Activated B cell treated with CpG ODN at 0.5 μM for 24 hours (primary cell): ENCODE results near the gene KCTD19. TPM values are rescaled to one million over a fixed set of nuclear protein-coding genes. Genes with fewer than 3 reads are reported as not detected.
"Not testable (repeated sequence)": the region's sequence is repeated elsewhere in the genome, so short reads cannot be mapped to it uniquely, and the experiment has no call there.

ENCODE experiments used
- ATAC-seq: fragments of 200-7000 bp; cut with Tn5 transposase; one replicate; pipeline ENCODE4 v1.10.0; 2021; ENCODE audit warnings: low read depth, mild to moderate bottlenecking, moderate library complexity
- CTCF ChIA-PET: fragments of 350-600 bp; sonication (Branson Sonifier 250); formaldehyde crosslinking; loops from one replicate; lab custom pipeline; 2021; ENCODE audit warnings: antibody characterized with exemption; lab: Charles Lee
- POLR2A ChIA-PET: fragments of 350-600 bp; sonication (Branson Sonifier 250); formaldehyde crosslinking; loops from one replicate; lab custom pipeline; 2021; ENCODE audit warnings: antibody characterized with exemption; lab: Charles Lee
- DNase-seq: peaks from one replicate; pipeline ENCODE4 v3.0.0; 2022
- H3K27ac Mint-ChIP-seq: one replicate; pipeline ENCODE4 v1.8.0; 2020; ENCODE audit warnings: mixed read lengths
- H3K27me3 Mint-ChIP-seq: one replicate; pipeline ENCODE4 v1.8.0; 2021; ENCODE audit warnings: mixed read lengths
- H3K36me3 Mint-ChIP-seq: one replicate; pipeline ENCODE4 v1.8.0; 2021; ENCODE audit warnings: low read depth, mixed read lengths
- H3K4me1 Mint-ChIP-seq: one replicate; pipeline ENCODE4 v1.8.0; 2021; ENCODE audit warnings: mixed read lengths
- H3K4me3 Mint-ChIP-seq: one replicate; pipeline ENCODE4 v1.8.0; 2020; ENCODE audit warnings: mild to moderate bottlenecking, mixed read lengths
- H3K9me3 Mint-ChIP-seq: one replicate; pipeline ENCODE4 v1.8.0; 2020; ENCODE audit warnings: mixed read lengths
- CTCF ChIP-seq: fragments of 200-600 bp; IDR thresholded peaks from one replicate; pipeline ENCODE4 v1.8.0; 2022; ENCODE audit warnings: antibody characterized with exemption, mild to moderate bottlenecking
- intact Hi-C: fragments of 100-400 bp; cut with micrococcal nuclease; formaldehyde crosslinking; loops from one replicate; pipeline ENCODE4 v1.15.1; 2024
- total RNA-seq: library from RNA; stranded (reverse); gene quantifications from 2 replicates; pipeline ENCODE4 v1.2.3, GENCODE V29; 2022

The KCTD19 gene
- total RNA-seq, 1 donor from 2014 or later, result not detected

GRCh38 chr16:67361038-67361437, 34.5 kb upstream of the KCTD19 start:
- Mint-ChIP-seq H3K9me3 (no peaks in the 10 kb centered on the region), H3K4me1 (peaks cover 17% of the 10 kb centered on the region), H3K36me3 (no peaks in the 10 kb centered on the region), H3K4me3 (no peak overlapping the region), H3K27me3 (peaks cover 2% of the 10 kb centered on the region), H3K27ac (no peak overlapping the region)
- no peak for DNase-seq
- TF ChIP-seq CTCF, result no peak
- intact Hi-C loops, result no loop called here
- no peak for ATAC-seq
- ChIA-PET CTCF (no interaction called here), POLR2A (no interaction called here)

- CTCF ChIA-PET, DNase-seq, ATAC-seq, H3K36me3 Mint-ChIP-seq, intact Hi-C loops, H3K9me3 Mint-ChIP-seq, POLR2A ChIA-PET, H3K4me1 Mint-ChIP-seq, H3K4me3 Mint-ChIP-seq, H3K27me3 Mint-ChIP-seq, H3K27ac Mint-ChIP-seq: not testable (repeated sequence)
These were observed 33.2 kb upstream of the KCTD19 start for GRCh38 chr16:67359540-67360269.

GRCh38 chr16:67357561-67357960, 31.0 kb upstream of the KCTD19 start:
- H3K27ac Mint-ChIP-seq, result no peak overlapping the region
- H3K9me3 Mint-ChIP-seq, result no peaks in the 10 kb centered on the region
- H3K27me3 Mint-ChIP-seq, result peaks cover 2% of the 10 kb centered on the region
- DNase-seq (no peak), ATAC-seq (no peak)
- H3K36me3 Mint-ChIP-seq, result no peaks in the 10 kb centered on the region
- H3K4me3 Mint-ChIP-seq, result no peak overlapping the region
- TF ChIP-seq CTCF, result no peak
- no peaks in the 10 kb centered on the region for H3K4me1 Mint-ChIP-seq
- ChIA-PET POLR2A (interaction anchor here (0.5 kb wide), 1 partner anchor 139 kb away, joined by 3 read pairs; no protein-coding TSS in a partner anchor), CTCF (no interaction called here)
- intact Hi-C loops, result no loop called here

GRCh38 chr16:67356396-67356795, 29.9 kb upstream of the KCTD19 start:
- DNase-seq (no peak), ATAC-seq (no peak)
- H3K4me1 Mint-ChIP-seq, result no peaks in the 10 kb centered on the region
- H3K36me3 Mint-ChIP-seq, result no peaks in the 10 kb centered on the region
- ChIA-PET POLR2A (no interaction called here), CTCF (no interaction called here)
- no peaks in the 10 kb centered on the region for H3K9me3 Mint-ChIP-seq
- no peak overlapping the region for H3K4me3 Mint-ChIP-seq
- H3K27me3 Mint-ChIP-seq, result peaks cover 2% of the 10 kb centered on the region
- no peak overlapping the region for H3K27ac Mint-ChIP-seq
- TF ChIP-seq CTCF, result no peak
- intact Hi-C loops, result no loop called here

- intact Hi-C loops, H3K36me3 Mint-ChIP-seq, H3K4me1 Mint-ChIP-seq, H3K27ac Mint-ChIP-seq, ATAC-seq, H3K9me3 Mint-ChIP-seq, H3K27me3 Mint-ChIP-seq, H3K4me3 Mint-ChIP-seq, DNase-seq: not testable (repeated sequence)
- ChIA-PET CTCF (interaction anchor here (1.1 kb wide), 1 partner anchor 41 kb away, joined by 4 read pairs; no protein-coding TSS in a partner anchor), POLR2A (interaction anchor here (0.6 kb wide), 1 partner anchor 138 kb away, joined by 4 read pairs; no protein-coding TSS in a partner anchor)
These were observed 25.9 kb upstream of the KCTD19 start for GRCh38 chr16:67352463-67352862.

- no peak for DNase-seq
- POLR2A ChIA-PET, result no interaction called here
- intact Hi-C loops, result no loop called here
- H3K27me3 Mint-ChIP-seq, result peaks cover 9% of the 10 kb centered on the region
- no peak for TF ChIP-seq CTCF
- ATAC-seq, result no peak
- no peaks in the 10 kb centered on the region for H3K9me3 Mint-ChIP-seq
- H3K36me3 Mint-ChIP-seq, result no peaks in the 10 kb centered on the region
- CTCF ChIA-PET, result interaction anchor here (0.6 to 1.6 kb wide), 2 partner anchors 49 to 281 kb away, joined by 4 to 7 read pairs; no protein-coding TSS in a partner anchor
- no peaks in the 10 kb centered on the region for H3K4me1 Mint-ChIP-seq
- no peak overlapping the region for H3K4me3 Mint-ChIP-seq
- no peak overlapping the region for H3K27ac Mint-ChIP-seq
These were observed 23.8 kb upstream of the KCTD19 start for GRCh38 chr16:67350324-67350723.
